Loucy (cell line): ENCODE results near the gene ABI3.

Source experiments
- H2AFZ ChIP-seq: fragments of 200-600 bp; sonication (generic); 2 replicates; pipeline ENCODE4 v1.6.0; 2016; ENCODE audit warnings: antibody characterized with exemption, mild to moderate bottlenecking, low read length, moderate library complexity
- H3F3A ChIP-seq: fragments of 200-600 bp; 2 replicates; pipeline ENCODE4 v1.6.0; 2016; ENCODE audit warnings: antibody characterized with exemption, low read depth, mild to moderate bottlenecking
- H3K27me3 ChIP-seq: fragments of 200-600 bp; sonication (generic); 2 replicates; pipeline ENCODE4 v1.6.1; 2014; ENCODE audit warnings: low read length, mild to moderate bottlenecking; ENCODE audit not compliant: insufficient read depth, poor library complexity, severe bottlenecking
- H3K36me3 ChIP-seq: fragments of 200-600 bp; sonication (generic); 2 replicates; pipeline ENCODE4 v1.6.1; 2016; ENCODE audit warnings: low read length; ENCODE audit not compliant: insufficient read depth
- H3K4me1 ChIP-seq: fragments of 200-600 bp; sonication (generic); 2 replicates; pipeline ENCODE4 v1.5.1; 2014; ENCODE audit warnings: low read length, mild to moderate bottlenecking; ENCODE audit not compliant: insufficient read depth, poor library complexity, severe bottlenecking
- H3K4me2 ChIP-seq: fragments of 200-600 bp; sonication (generic); 2 replicates; pipeline ENCODE4 v1.6.0; 2014; ENCODE audit warnings: antibody characterized with exemption, low read length, low read depth, mild to moderate bottlenecking; ENCODE audit not compliant: poor library complexity, severe bottlenecking
- H3K4me3 ChIP-seq: fragments of 200-600 bp; sonication (generic); 2 replicates; pipeline ENCODE4 v1.5.1; 2014; ENCODE audit warnings: low read length, mild to moderate bottlenecking, mixed read lengths; ENCODE audit not compliant: poor library complexity, severe bottlenecking
- H3K79me2 ChIP-seq: fragments of 200-600 bp; sonication (generic); 2 replicates; pipeline ENCODE4 v1.6.1; 2014; ENCODE audit warnings: low read length; ENCODE audit not compliant: insufficient read depth
- H3K9ac ChIP-seq: fragments of 200-600 bp; sonication (generic); 2 replicates; pipeline ENCODE4 v1.6.0; 2014; ENCODE audit warnings: mild to moderate bottlenecking, low read depth, low read length, moderate library complexity; ENCODE audit not compliant: poor library complexity, severe bottlenecking
- H3K9me2 ChIP-seq: fragments of 200-600 bp; sonication (generic); replicated peaks from 2 replicates; pipeline ENCODE4 v1.6.1; 2016; ENCODE audit warnings: low read depth, low read length, mixed read lengths
- H3K9me3 ChIP-seq: fragments of 200-600 bp; sonication (generic); 2 replicates; pipeline ENCODE4 v1.6.1; 2014; ENCODE audit warnings: mild to moderate bottlenecking, antibody characterized with exemption, low read length, low read depth; ENCODE audit not compliant: insufficient read depth
- H4K20me1 ChIP-seq: fragments of 200-600 bp; sonication (generic); 2 replicates; pipeline ENCODE4 v1.6.0; 2014; ENCODE audit warnings: antibody characterized with exemption, low read length, mild to moderate bottlenecking; ENCODE audit not compliant: insufficient read depth, poor library complexity, severe bottlenecking
- CTCF ChIP-seq: fragments of 200-600 bp; sonication (generic); conservative IDR thresholded peaks from 2 replicates; pipeline ENCODE4 v1.5.1; 2014; ENCODE audit warnings: mild to moderate bottlenecking, antibody characterized with exemption, low read length
- EZH2phosphoT487 ChIP-seq: fragments of 200-600 bp; IDR thresholded peaks from 2 replicates; pipeline ENCODE4 v1.6.1; 2018; ENCODE audit warnings: antibody characterized with exemption, mild to moderate bottlenecking, moderate library complexity, borderline replicate concordance

The ABI3 gene

GRCh38 chr17:49255125-49255524, 44.6 kb downstream of the ABI3 start:
- no peaks in the 10 kb centered on the region for H3K27me3 ChIP-seq
- peaks cover 3% of the 10 kb centered on the region for H3K4me1 ChIP-seq
- no peaks in the 10 kb centered on the region for H3K9me2 ChIP-seq
- no peak overlapping the region for H3K4me3 ChIP-seq
- no peaks in the 10 kb centered on the region for H3F3A ChIP-seq
- H4K20me1 ChIP-seq = no peaks in the 10 kb centered on the region
- no peak overlapping the region for H2AFZ ChIP-seq
- H3K9ac ChIP-seq = no peak overlapping the region
- H3K4me2 ChIP-seq = no peak overlapping the region
- no peaks in the 10 kb centered on the region for H3K79me2 ChIP-seq
- H3K9me3 ChIP-seq = no peaks in the 10 kb centered on the region
- TF ChIP-seq CTCF = no peak
- TF ChIP-seq EZH2phosphoT487 = no peak
- H3K36me3 ChIP-seq = no peaks in the 10 kb centered on the region

GRCh38 chr17:49258394-49258793, 47.9 kb downstream of the ABI3 start:
- no peak for TF ChIP-seq CTCF
- TF ChIP-seq EZH2phosphoT487 = no peak
- no peaks in the 10 kb centered on the region for H3K36me3 ChIP-seq
- H3K4me1 ChIP-seq = peaks cover 6% of the 10 kb centered on the region
- H3F3A ChIP-seq = no peaks in the 10 kb centered on the region
- H3K27me3 ChIP-seq = no peaks in the 10 kb centered on the region
- H4K20me1 ChIP-seq = no peaks in the 10 kb centered on the region
- H3K9me2 ChIP-seq = no peaks in the 10 kb centered on the region
- H3K4me3 ChIP-seq = no peak overlapping the region
- no peak overlapping the region for H3K4me2 ChIP-seq
- H3K9me3 ChIP-seq = no peaks in the 10 kb centered on the region
- H2AFZ ChIP-seq = no peak overlapping the region
- no peaks in the 10 kb centered on the region for H3K79me2 ChIP-seq
- no peak overlapping the region for H3K9ac ChIP-seq

GRCh38 chr17:49259663-49260010, 49.1 kb downstream of the ABI3 start:
- Histone ChIP-seq H2AFZ (peak overlapping the region; percentile 65), H3K79me2 (no peaks in the 10 kb centered on the region), H3K4me1 (peaks cover 6% of the 10 kb centered on the region), H3K4me3 (peak overlapping the region; percentile 71), H3K9ac (peak overlapping the region; percentile 56), H3K36me3 (no peaks in the 10 kb centered on the region), H4K20me1 (no peaks in the 10 kb centered on the region), H3K9me2 (no peaks in the 10 kb centered on the region), H3K4me2 (peak overlapping the region; percentile 64), H3K9me3 (no peaks in the 10 kb centered on the region), H3F3A (no peaks in the 10 kb centered on the region), H3K27me3 (no peaks in the 10 kb centered on the region)
- TF ChIP-seq EZH2phosphoT487 = no peak

GRCh38 chr17:49260011-49260816, 49.7 kb downstream of the ABI3 start:
- H3K9ac ChIP-seq = peak overlapping the region; percentile 56
- no peaks in the 10 kb centered on the region for H3K9me2 ChIP-seq
- peak overlapping the region; percentile 71 for H3K4me3 ChIP-seq
- H3K4me2 ChIP-seq = peak overlapping the region; percentile 64
- TF ChIP-seq CTCF = no peak
- TF ChIP-seq EZH2phosphoT487 = no peak
- no peaks in the 10 kb centered on the region for H3K79me2 ChIP-seq
- no peaks in the 10 kb centered on the region for H4K20me1 ChIP-seq
- no peaks in the 10 kb centered on the region for H3K27me3 ChIP-seq
- H3K9me3 ChIP-seq = no peaks in the 10 kb centered on the region
- H2AFZ ChIP-seq = peak overlapping the region; percentile 65
- H3K36me3 ChIP-seq = no peaks in the 10 kb centered on the region
- H3K4me1 ChIP-seq = peaks cover 6% of the 10 kb centered on the region
- no peaks in the 10 kb centered on the region for H3F3A ChIP-seq
